Cardiac muscle cell (in vitro differentiated cells and primary cell): Measurements from ENCODE around the gene MAVS. TPM values are rescaled to one million over a fixed set of nuclear protein-coding genes. Genes with fewer than 3 reads are reported as not detected.
"Not testable (repeated sequence)": the region's sequence is repeated elsewhere in the genome, so short reads cannot be mapped to it uniquely, and the experiment has no call there.

Experiments
- DNase-seq, 2 donors: peaks; one replicate each; pipeline versions ENCODE4 v3.0.0 to v3.0.0-alpha.2; 2010 to 2017; ENCODE audit warnings: low read depth in 1 of 2, low spot score in 1 of 2
- H3K27ac ChIP-seq: fragments of 200-600 bp; sonication (generic); 2 replicates; pipeline ENCODE4 v1.5.1; 2016
- H3K27me3 ChIP-seq: fragments of 200-600 bp; sonication (generic); 2 replicates; pipeline ENCODE4 v1.6.0; 2016; ENCODE audit warnings: control low read depth
- H3K36me3 ChIP-seq: fragments of 200-600 bp; sonication (generic); 2 replicates; pipeline ENCODE4 v1.5.1; 2016; ENCODE audit warnings: control low read depth
- H3K4me1 ChIP-seq: fragments of 200-600 bp; sonication (generic); 2 replicates; pipeline ENCODE4 v1.8.1; 2017; ENCODE audit warnings: low read depth, mild to moderate bottlenecking, mixed run types
- H3K4me3 ChIP-seq: fragments of 200-600 bp; sonication (generic); 2 replicates; pipeline ENCODE4 v1.5.1; 2016; ENCODE audit warnings: mild to moderate bottlenecking
- H3K9me3 ChIP-seq: fragments of 200-600 bp; sonication (generic); 2 replicates; pipeline ENCODE4 v1.5.1; 2017; ENCODE audit warnings: low read depth, mild to moderate bottlenecking, control low read depth
- polyA plus RNA-seq: library from polyadenylated mRNA; unstranded; fragments of >200 nt; fragmentation: Nextera tagmentation; extraction: Ambion mirVana; gene quantifications from 2 replicates; pipeline ENCODE4 v1.2.1, GENCODE V29; 2016
- total RNA-seq: library from RNA; depleted of rRNA; stranded (reverse); fragments of >200 nt; gene quantifications from 2 replicates; pipeline ENCODE4 v1.2.3, GENCODE V29; 2016
- TF ChIP-seq, protein P1 (sequence below): IDR thresholded peaks from 2 replicates; pipeline ENCODE4 v1.5.1; 2012; ENCODE audit warnings: low read depth, mild to moderate bottlenecking, low read length

MAVS gene
- total and polyA plus RNA-seq, 2 experiments from 2014 or later: 15.0 to 40.9 TPM

DNA sequence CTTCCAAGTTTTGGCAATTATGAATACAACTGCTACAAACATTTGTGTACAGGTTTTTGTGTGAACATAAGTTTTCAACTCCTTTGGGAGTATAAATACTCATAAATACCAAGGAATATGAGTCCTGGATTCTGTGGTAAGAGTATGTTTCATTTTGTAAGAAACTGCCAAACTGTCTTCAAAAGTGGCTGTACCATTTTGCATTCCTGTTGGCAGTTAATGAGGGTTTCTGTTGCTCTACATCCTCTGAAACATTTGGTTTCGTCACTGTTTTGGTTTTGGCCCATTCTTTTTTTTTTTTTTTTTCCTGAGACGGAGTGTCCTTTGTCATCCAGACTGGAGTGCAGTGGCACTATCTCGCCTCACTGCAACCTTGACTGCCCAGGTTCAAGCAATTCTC, 17.8 kb upstream of the MAVS start:
- Histone ChIP-seq H3K27me3 (no peaks in the 10 kb centered on the region), H3K27ac (no peak overlapping the region), H3K4me3 (no peak overlapping the region), H3K4me1 (no peaks in the 10 kb centered on the region), H3K36me3 (peaks cover 3% of the 10 kb centered on the region), H3K9me3 (no peaks in the 10 kb centered on the region)
- TF ChIP-seq, protein P1, sequence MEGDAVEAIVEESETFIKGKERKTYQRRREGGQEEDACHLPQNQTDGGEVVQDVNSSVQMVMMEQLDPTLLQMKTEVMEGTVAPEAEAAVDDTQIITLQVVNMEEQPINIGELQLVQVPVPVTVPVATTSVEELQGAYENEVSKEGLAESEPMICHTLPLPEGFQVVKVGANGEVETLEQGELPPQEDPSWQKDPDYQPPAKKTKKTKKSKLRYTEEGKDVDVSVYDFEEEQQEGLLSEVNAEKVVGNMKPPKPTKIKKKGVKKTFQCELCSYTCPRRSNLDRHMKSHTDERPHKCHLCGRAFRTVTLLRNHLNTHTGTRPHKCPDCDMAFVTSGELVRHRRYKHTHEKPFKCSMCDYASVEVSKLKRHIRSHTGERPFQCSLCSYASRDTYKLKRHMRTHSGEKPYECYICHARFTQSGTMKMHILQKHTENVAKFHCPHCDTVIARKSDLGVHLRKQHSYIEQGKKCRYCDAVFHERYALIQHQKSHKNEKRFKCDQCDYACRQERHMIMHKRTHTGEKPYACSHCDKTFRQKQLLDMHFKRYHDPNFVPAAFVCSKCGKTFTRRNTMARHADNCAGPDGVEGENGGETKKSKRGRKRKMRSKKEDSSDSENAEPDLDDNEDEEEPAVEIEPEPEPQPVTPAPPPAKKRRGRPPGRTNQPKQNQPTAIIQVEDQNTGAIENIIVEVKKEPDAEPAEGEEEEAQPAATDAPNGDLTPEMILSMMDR: no peak
- no peak for DNase-seq

GRCh38 chr20:3829891-3830290, 16.7 kb upstream of the MAVS start:
- not testable (repeated sequence) for H3K36me3 ChIP-seq, DNase-seq, H3K4me1 ChIP-seq, H3K27me3 ChIP-seq, H3K27ac ChIP-seq, H3K4me3 ChIP-seq, H3K9me3 ChIP-seq

DNA sequence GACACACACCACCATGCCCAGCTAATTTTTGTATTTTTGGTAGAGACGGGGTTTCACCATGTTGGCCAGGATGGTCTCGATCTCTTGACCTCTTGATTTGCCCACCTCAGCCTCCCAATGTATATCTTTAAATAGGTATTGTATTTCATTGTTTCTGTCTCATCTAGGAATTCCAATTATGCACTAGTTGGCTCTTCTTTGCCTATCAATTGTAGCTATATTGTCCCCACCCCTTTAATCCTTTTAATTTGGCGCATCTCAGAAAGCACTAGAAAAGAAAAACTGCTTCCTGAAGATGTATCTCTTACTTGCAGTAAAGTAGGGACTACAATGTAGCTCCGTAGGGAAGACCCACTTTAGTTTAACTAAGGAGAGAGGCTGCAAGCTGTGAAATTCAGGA, 10.5 kb upstream of the MAVS start:
- no peak for DNase-seq
- no peaks in the 10 kb centered on the region for H3K9me3 ChIP-seq
- no peaks in the 10 kb centered on the region for H3K27me3 ChIP-seq
- H3K4me3 ChIP-seq: no peak overlapping the region
- H3K27ac ChIP-seq: no peak overlapping the region
- no peaks in the 10 kb centered on the region for H3K36me3 ChIP-seq
- H3K4me1 ChIP-seq: no peaks in the 10 kb centered on the region
- TF ChIP-seq, protein P1: no peak

DNA sequence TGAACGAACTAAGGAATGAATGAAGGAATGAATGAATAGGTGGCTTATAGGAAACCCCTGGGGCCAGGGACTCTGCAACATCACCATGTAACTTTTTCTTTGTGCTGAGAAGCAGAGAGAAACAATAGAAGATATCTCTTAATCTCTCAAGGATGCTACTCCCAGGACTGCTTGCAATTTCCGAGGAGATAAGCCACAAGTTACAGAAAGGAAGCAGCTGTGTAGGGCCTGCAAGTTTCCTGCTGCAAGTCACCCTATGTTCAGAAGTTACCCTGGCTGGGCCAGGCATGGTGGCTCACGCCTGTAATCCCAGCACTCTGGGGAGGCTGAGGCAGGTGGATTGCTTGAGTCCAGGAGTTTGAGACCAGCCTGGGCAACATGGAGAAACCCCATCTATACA, 7.3 kb upstream of the MAVS start:
- TF ChIP-seq, protein P1: no peak
- no peaks in the 10 kb centered on the region for H3K36me3 ChIP-seq
- no peaks in the 10 kb centered on the region for H3K4me1 ChIP-seq
- H3K27ac ChIP-seq: no peak overlapping the region
- H3K4me3 ChIP-seq: no peak overlapping the region
- H3K9me3 ChIP-seq: no peaks in the 10 kb centered on the region
- H3K27me3 ChIP-seq: no peaks in the 10 kb centered on the region
- DNase-seq: peak in 1 of 2 donors; percentile 45

GRCh38 chr20:3840201-3840600, 6.4 kb upstream of the MAVS start:
- not testable (repeated sequence) for H3K27ac ChIP-seq, H3K27me3 ChIP-seq, DNase-seq, H3K4me3 ChIP-seq, H3K36me3 ChIP-seq, H3K9me3 ChIP-seq, H3K4me1 ChIP-seq

- Histone ChIP-seq H3K36me3 (no peaks in the 10 kb centered on the region), H3K27ac (no peak overlapping the region), H3K27me3 (no peaks in the 10 kb centered on the region), H3K4me1 (peaks cover under 1% of the 10 kb centered on the region), H3K4me3 (no peak overlapping the region), H3K9me3 (no peaks in the 10 kb centered on the region)
- TF ChIP-seq, protein P1: no peak
- DNase-seq: no peak
Observed at GRCh38 chr20:3842348-3842930, 4.2 kb upstream of the MAVS start.

DNA sequence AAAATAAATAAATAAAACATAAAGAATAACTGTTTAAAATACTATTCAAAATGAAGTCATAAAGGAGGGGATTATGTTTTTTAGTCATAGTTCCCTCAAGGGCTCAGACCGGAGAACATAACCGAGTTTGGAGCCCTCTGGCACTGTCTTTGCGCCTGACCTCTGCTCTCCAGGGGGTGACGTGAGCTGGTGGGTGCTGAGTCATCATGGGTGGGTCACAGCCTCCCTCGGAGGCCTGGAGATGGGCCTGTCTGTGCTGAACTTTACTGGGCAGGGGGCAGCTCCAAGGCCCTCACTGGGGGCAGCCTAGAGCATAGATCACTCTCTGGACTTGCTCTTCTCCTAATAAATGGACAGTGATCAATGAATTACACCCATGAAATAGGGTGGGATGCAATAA, 3.1 kb upstream of the MAVS start:
- no peak overlapping the region for H3K27ac ChIP-seq
- TF ChIP-seq, protein P1: no peak
- H3K4me3 ChIP-seq: no peak overlapping the region
- peak in 1 of 2 donors; percentile 59 for DNase-seq
- H3K9me3 ChIP-seq: no peaks in the 10 kb centered on the region
- H3K4me1 ChIP-seq: peaks cover 4% of the 10 kb centered on the region
- H3K27me3 ChIP-seq: no peaks in the 10 kb centered on the region
- no peaks in the 10 kb centered on the region for H3K36me3 ChIP-seq

DNA sequence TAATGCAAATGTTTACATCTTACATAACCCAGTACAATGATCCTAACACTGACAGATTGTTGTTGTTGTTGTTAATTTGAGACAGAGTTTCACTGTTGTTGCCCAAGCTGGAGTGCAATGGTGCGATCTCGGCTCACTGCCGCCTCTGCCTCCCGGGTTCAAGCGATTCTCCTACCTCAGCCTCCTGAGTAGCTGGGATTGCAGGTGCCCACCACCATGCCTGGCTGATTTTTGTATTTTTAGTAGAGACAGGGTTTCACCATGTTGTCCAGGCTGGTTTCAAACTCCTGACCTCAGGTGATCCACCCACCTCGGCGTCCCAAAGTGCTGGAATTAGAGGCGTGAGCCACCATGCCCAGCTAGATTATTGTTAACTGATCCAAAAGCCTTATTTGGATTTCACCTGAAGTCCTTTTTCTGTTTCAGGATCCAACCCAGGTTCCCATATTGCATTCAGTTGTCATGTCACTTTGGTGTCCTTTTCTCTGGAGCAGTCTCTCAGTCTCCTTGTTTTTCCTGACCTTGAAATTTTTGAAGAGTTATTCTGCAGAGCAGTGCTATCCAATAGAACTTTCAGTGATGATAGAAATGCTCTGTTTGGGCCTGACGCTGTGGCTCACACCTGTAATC, 2.5 kb upstream of the MAVS start:
- H3K9me3 ChIP-seq, H3K4me3 ChIP-seq, DNase-seq, H3K27me3 ChIP-seq, H3K27ac ChIP-seq, H3K36me3 ChIP-seq, H3K4me1 ChIP-seq: not testable (repeated sequence)
